Thymus (tissue), 11 donors: ENCODE results near the gene SERPINA1. TPM values are rescaled to one million over a fixed set of nuclear protein-coding genes. Genes with fewer than 3 reads are reported as not detected.

Experiments
- DNase-seq, 9 donors: peaks; one replicate each; pipeline ENCODE4 v3.0.0-alpha.2; 2013; ENCODE audit warnings: low spot score in 9 of 9, low read depth in 6 of 9, missing footprints in 1 of 9
- H3K27ac ChIP-seq, 2 donors: one replicate each; pipeline ENCODE4 v1.5.1; 2013; ENCODE audit warnings: control low read depth in 1 of 2, low read depth in 1 of 2, low read length in 1 of 2, mild to moderate bottlenecking in 1 of 2, moderate library complexity in 1 of 2
- H3K27me3 ChIP-seq, 2 donors: one replicate each; pipeline ENCODE4 v1.5.1; 2013; ENCODE audit warnings: low read length in 1 of 2; ENCODE audit not compliant: control insufficient read depth in 2 of 2, insufficient read depth in 1 of 2
- H3K36me3 ChIP-seq, 2 donors: one replicate each; pipeline ENCODE4 v1.5.1; 2013; ENCODE audit warnings: low read length in 1 of 2, mild to moderate bottlenecking in 1 of 2, moderate library complexity in 1 of 2; ENCODE audit not compliant: control insufficient read depth in 2 of 2, insufficient read depth in 2 of 2
- H3K4me1 ChIP-seq, 2 donors: one replicate each; pipeline ENCODE4 v1.5.1; 2013; ENCODE audit warnings: low read length in 2 of 2; ENCODE audit not compliant: control insufficient read depth in 2 of 2, insufficient read depth in 2 of 2
- H3K4me3 ChIP-seq, 2 donors: one replicate each; pipeline ENCODE4 v1.5.1; 2013; ENCODE audit warnings: low read length in 2 of 2, control low read depth in 1 of 2, mild to moderate bottlenecking in 1 of 2
- H3K9me3 ChIP-seq, 2 donors: one replicate each; pipeline ENCODE4 v1.5.1; 2013; ENCODE audit warnings: low read length in 1 of 2, mild to moderate bottlenecking in 1 of 2; ENCODE audit not compliant: control insufficient read depth in 2 of 2, insufficient read depth in 1 of 2
- WGBS: extraction: QIAGEN DNeasy Blood & Tissue Kit; methylation state at CpG from one replicate; pipeline ENCODE4 v1.1.7; 2013; 5-methylcytosine and 5-hydroxymethylcytosine counted together
- polyA plus RNA-seq: library from polyadenylated mRNA; stranded (reverse); fragments of 200-250 nt; gene quantifications from one replicate; pipeline ENCODE4 v1.2.3, GENCODE V29; 2013
- total RNA-seq: library from RNA; stranded (reverse); fragments of 120-200 nt; gene quantifications from one replicate; pipeline ENCODE4 v1.2.4, GENCODE V29; 2013
- donor health status: healthy.

SERPINA1 gene
- total and polyA plus RNA-seq, 2 donors, result 9.4 to 26.8 TPM

DNA sequence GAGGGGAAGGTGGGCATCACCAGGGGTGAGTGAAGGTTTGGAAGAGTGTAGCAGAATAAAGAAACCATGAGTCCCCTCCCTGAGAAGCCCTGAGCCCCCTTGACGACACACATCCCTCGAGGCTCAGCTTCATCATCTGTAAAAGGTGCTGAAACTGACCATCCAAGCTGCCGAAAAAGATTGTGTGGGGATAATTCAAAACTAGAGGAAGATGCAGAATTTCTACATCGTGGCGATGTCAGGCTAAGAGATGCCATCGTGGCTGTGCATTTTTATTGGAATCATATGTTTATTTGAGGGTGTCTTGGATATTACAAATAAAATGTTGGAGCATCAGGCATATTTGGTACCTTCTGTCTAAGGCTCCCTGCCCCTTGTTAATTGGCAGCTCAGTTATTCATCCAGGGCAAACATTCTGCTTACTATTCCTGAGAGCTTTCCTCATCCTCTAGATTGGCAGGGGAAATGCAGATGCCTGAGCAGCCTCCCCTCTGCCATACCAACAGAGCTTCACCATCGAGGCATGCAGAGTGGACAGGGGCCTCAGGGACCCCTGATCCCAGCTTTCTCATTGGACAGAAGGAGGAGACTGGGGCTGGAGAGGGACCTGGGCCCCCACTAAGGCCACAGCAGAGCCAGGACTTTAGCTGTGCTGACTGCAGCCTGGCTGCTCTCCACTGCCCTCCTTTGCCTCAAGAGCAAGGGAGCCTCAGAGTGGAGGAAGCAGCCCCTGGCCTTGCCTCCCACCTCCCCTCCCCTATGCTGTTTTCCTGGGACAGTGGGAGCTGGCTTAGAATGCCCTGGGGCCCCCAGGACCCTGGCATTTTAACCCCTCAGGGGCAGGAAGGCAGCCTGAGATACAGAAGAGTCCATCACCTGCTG is 7.0 kb downstream of the SERPINA1 start:
- Histone ChIP-seq H3K36me3 (no peaks in the 10 kb centered on the region), H3K9me3 (no peaks in the 10 kb centered on the region), H3K4me1 (no peaks in the 10 kb centered on the region), H3K27me3 (no peaks in the 10 kb centered on the region), H3K27ac (no peak overlapping the region), H3K4me3 (no peak overlapping the region)
- WGBS, result 86% methylated on average over 7 of the region's 7 CpGs
- no peak for DNase-seq

DNA sequence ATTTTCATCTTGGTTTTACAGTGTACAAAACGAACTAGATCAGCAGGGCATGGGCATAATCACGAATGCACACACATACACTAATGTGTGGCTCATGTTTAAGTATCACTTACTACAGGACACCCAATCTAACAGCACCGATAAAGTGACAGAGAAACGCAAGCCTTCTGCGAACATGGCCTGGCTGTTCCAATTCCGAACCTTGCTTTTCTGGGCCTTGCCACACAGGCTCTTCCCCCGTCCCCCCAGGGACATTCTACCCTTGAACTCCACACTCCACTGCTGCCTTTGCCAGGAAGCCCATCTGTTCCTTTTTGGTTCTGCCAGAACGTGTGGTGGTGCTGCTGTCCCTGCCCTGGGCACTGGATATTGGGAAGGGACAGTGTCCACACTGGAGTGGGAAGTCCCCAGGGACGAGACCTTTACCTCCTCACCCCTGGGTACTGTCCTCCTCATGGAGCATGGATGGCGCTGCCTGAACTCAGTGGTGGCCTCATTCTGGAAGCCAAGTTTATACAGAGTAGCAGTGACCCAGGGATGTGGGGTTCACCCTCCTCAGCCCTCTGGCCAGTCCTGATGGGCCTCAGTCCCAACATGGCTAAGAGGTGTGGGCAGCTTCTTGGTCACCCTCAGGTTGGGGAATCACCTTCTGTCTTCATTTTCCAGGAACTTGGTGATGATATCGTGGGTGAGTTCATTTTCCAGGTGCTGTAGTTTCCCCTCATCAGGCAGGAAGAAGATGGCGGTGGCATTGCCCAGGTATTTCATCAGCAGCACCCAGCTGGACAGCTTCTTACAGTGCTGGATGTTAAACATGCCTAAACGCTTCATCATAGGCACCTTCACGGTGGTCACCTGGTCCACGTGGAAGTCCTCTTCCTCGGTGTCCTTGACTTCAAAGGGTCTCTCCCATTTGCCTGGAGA is 7.9 kb downstream of the SERPINA1 start:
- DNase-seq, result no peak
- Histone ChIP-seq H3K9me3 (no peaks in the 10 kb centered on the region), H3K27me3 (no peaks in the 10 kb centered on the region), H3K4me1 (no peaks in the 10 kb centered on the region), H3K27ac (no peak overlapping the region), H3K36me3 (no peaks in the 10 kb centered on the region), H3K4me3 (no peak overlapping the region)
- 89% methylated on average over 16 of the region's 16 CpGs for WGBS

GRCh38 chr14:94379291-94380224 is 8.8 kb downstream of the SERPINA1 start:
- no peak for DNase-seq
- no peak overlapping the region for H3K27ac ChIP-seq
- H3K4me3 ChIP-seq, result no peak overlapping the region
- H3K4me1 ChIP-seq, result no peaks in the 10 kb centered on the region
- no peaks in the 10 kb centered on the region for H3K27me3 ChIP-seq
- H3K9me3 ChIP-seq, result no peaks in the 10 kb centered on the region
- 86% methylated on average over 16 of the region's 16 CpGs for WGBS
- no peaks in the 10 kb centered on the region for H3K36me3 ChIP-seq

DNA sequence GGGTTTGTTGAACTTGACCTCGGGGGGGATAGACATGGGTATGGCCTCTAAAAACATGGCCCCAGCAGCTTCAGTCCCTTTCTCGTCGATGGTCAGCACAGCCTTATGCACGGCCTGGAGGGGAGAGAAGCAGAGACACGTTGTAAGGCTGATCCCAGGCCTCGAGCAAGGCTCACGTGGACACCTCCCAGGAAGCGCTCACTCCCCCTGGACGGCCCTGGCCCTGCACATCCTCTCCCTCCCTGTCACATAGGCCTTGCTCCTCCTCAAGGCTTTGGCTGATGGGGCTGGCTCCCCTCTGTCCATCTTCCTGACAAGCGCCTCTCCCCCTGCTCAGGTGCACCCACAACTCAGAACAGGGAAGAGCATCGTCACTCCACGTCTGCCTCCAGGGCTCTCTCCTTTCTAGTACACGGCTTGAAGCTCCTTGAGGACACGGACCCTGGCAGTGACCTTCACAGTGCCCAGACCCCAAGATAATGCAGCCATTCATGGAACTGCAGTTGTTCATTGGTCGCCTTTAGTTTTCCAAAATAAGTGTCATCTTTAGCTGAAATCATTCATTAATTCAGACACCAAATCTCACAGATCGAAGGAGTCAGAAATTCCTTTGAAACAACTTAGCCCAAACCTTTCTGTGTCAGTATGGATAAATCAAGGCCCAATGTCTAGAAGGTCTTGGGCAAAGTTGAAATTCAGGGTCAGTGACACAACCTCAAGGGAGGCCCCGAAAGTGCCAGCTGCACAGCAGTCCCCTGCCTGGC is 9.7 kb downstream of the SERPINA1 start:
- no peaks in the 10 kb centered on the region for H3K36me3 ChIP-seq

GRCh38 chr14:94377866-94378470 is 10.4 kb downstream of the SERPINA1 start:
- Histone ChIP-seq H3K27ac (no peak overlapping the region), H3K9me3 (no peaks in the 10 kb centered on the region), H3K4me3 (no peak overlapping the region), H3K27me3 (no peaks in the 10 kb centered on the region), H3K36me3 (no peaks in the 10 kb centered on the region), H3K4me1 (no peaks in the 10 kb centered on the region)
- WGBS, result 94% methylated on average over 6 of the region's 6 CpGs
- DNase-seq, result no peak

More for the DNA sequence above, 9.7 kb downstream of the SERPINA1 start:
- Histone ChIP-seq H3K4me1 (no peaks in the 10 kb centered on the region), H3K4me3 (no peak overlapping the region), H3K27ac (no peak overlapping the region), H3K27me3 (no peaks in the 10 kb centered on the region), H3K9me3 (no peaks in the 10 kb centered on the region)
- DNase-seq, result no peak
- WGBS, result 86% methylated on average over 17 of the region's 17 CpGs

- Histone ChIP-seq H3K27ac (no peak overlapping the region), H3K9me3 (no peaks in the 10 kb centered on the region), H3K4me1 (no peaks in the 10 kb centered on the region), H3K27me3 (no peaks in the 10 kb centered on the region), H3K36me3 (no peaks in the 10 kb centered on the region), H3K4me3 (no peak overlapping the region)
- DNase-seq, result no peak
- WGBS, result 88% methylated on average over 10 of the region's 10 CpGs
Measured at GRCh38 chr14:94376976-94377865, 11.2 kb downstream of the SERPINA1 start.

GRCh38 chr14:94376108-94376975 is 12.1 kb downstream of the SERPINA1 start:
- Histone ChIP-seq H3K4me1 (no peaks in the 10 kb centered on the region), H3K9me3 (no peaks in the 10 kb centered on the region), H3K36me3 (no peaks in the 10 kb centered on the region), H3K27me3 (no peaks in the 10 kb centered on the region), H3K4me3 (no peak overlapping the region), H3K27ac (no peak overlapping the region)
- WGBS, result 95% methylated on average over 12 of the region's 12 CpGs
- no peak for DNase-seq
